GM10266 (cell line): ENCODE measurements around the gene MAML2.

Experiments used
- DNase-seq: peaks from one replicate; pipeline ENCODE4 v3.0.0; 2012; ENCODE audit errors: extremely low spot score
- CTCF ChIP-seq: IDR thresholded peaks from 2 replicates; pipeline ENCODE4 v1.5.1; 2012; ENCODE audit warnings: mild to moderate bottlenecking, low read depth; ENCODE audit not compliant: control insufficient read depth, insufficient read depth; ENCODE audit errors: missing control alignments

MAML2 gene

GRCh38 chr11:96342961-96343711, at the start of gene MAML2:
TSS of gene MAML2 (minus strand) at chr11:96343195. CDS start at chr11:96341895, 1,300 bp downstream.
- peak; percentile 93 for TF ChIP-seq CTCF
- DNase-seq, result peak; percentile 87

GRCh38 chr11:96391698-96392307, 48.8 kb upstream of the MAML2 start:
- no peak for TF ChIP-seq CTCF
- no peak for DNase-seq

- no peak for DNase-seq
- TF ChIP-seq CTCF, result no peak
Measured at GRCh38 chr11:96390488-96390792, 47.4 kb upstream of the MAML2 start.

GRCh38 chr11:96389720-96390487, 46.9 kb upstream of the MAML2 start, which contains the start of the genes CCDC82 and JRKL:
TSS of gene CCDC82 (minus strand) at chr11:96389912. CDS start at chr11:96384747, 5,165 bp downstream.
TSS of gene JRKL (plus strand) at chr11:96390013. CDS start at chr11:96390650, 637 bp downstream.
- TF ChIP-seq CTCF, result no peak
- DNase-seq, result peak; percentile 93

GRCh38 chr11:96388891-96389719, 46.1 kb upstream of the MAML2 start:
- TF ChIP-seq CTCF, result no peak
- DNase-seq, result peak; percentile 34

GRCh38 chr11:96385187-96385586, 42.2 kb upstream of the MAML2 start:
- TF ChIP-seq CTCF, result no peak
- DNase-seq, result no peak
